Mucosa of descending colon (tissue), 3 donors: Measurements from ENCODE around the gene RNF20. TPM values are rescaled to one million over a fixed set of nuclear protein-coding genes. Genes with fewer than 3 reads are reported as not detected.
A peak's percentile ranks its signal among the peaks of the same experiment; 100 is the strongest.
"Not testable (repeated sequence)": the region's sequence is repeated elsewhere in the genome, so short reads cannot be mapped to it uniquely, and the experiment has no call there.

ENCODE experiments used
- ATAC-seq: fragments of 200-7000 bp; cut with Tn5 transposase; one replicate; pipeline ENCODE4 v1.9.1; 2020; ENCODE audit warnings: mild to moderate bottlenecking, moderate library complexity
- DNase-seq, 3 donors: peaks; one replicate each; pipeline ENCODE4 v3.0.0-alpha.2; 2020
- H3K36me3 ChIP-seq: fragments of 200-600 bp; one replicate; pipeline ENCODE4 v1.8.0; 2021; ENCODE audit warnings: low read depth, mild to moderate bottlenecking
- H3K4me1 ChIP-seq: fragments of 200-600 bp; one replicate; pipeline ENCODE4 v1.8.0; 2021; ENCODE audit warnings: low read depth, mild to moderate bottlenecking
- H3K4me3 ChIP-seq: fragments of 200-600 bp; one replicate; pipeline ENCODE4 v1.8.0; 2021; ENCODE audit warnings: mild to moderate bottlenecking
- H3K9me3 ChIP-seq: fragments of 200-600 bp; one replicate; pipeline ENCODE4 v1.8.0; 2021; ENCODE audit warnings: mild to moderate bottlenecking
- intact Hi-C, 2 donors: fragments of 100-400 bp; cut with DNase I in 1 of 2; cut with micrococcal nuclease in 1 of 2; formaldehyde crosslinking; loops; one replicate each; pipeline versions ENCODE4 v1.11.0 to v1.11.1; 2022; cut with DNase I, micrococcal nuclease
- total RNA-seq, 3 donors: library from RNA; stranded (reverse); fragmentation: NEBNext Ultra II Directional in 2 of 3; extraction: Animal tissue kit (Norgen Biotek cat#: 25700) in 2 of 3; gene quantifications; one replicate each; pipeline versions ENCODE4 v1.2.1 to v1.2.4, GENCODE V29; 2021 to 2023
- TF ChIP-seq, protein P1 (sequence below): fragments of 200-600 bp; IDR thresholded peaks from one replicate; pipeline ENCODE4 v1.8.0; 2022; ENCODE audit warnings: antibody characterized with exemption, mild to moderate bottlenecking
- donor health status: DM: no; HTN: no; CAD: no; lungs with moderate emphysema.
- donor health status: DM: no; HTN: no; CAD: no.
- donor health status: DM: no; HTN: yes; CAD: no.

Gene RNF20
- total RNA-seq, 3 donors from 2014 or later: 37.8 to 58.9 (median 41.7) TPM

GRCh38 chr9:101585740-101586139 is 52.1 kb downstream of the RNF20 start:
- no peaks in the 10 kb centered on the region for H3K36me3 ChIP-seq
- TF ChIP-seq, protein P1, sequence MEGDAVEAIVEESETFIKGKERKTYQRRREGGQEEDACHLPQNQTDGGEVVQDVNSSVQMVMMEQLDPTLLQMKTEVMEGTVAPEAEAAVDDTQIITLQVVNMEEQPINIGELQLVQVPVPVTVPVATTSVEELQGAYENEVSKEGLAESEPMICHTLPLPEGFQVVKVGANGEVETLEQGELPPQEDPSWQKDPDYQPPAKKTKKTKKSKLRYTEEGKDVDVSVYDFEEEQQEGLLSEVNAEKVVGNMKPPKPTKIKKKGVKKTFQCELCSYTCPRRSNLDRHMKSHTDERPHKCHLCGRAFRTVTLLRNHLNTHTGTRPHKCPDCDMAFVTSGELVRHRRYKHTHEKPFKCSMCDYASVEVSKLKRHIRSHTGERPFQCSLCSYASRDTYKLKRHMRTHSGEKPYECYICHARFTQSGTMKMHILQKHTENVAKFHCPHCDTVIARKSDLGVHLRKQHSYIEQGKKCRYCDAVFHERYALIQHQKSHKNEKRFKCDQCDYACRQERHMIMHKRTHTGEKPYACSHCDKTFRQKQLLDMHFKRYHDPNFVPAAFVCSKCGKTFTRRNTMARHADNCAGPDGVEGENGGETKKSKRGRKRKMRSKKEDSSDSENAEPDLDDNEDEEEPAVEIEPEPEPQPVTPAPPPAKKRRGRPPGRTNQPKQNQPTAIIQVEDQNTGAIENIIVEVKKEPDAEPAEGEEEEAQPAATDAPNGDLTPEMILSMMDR: no peak
- intact Hi-C loops: no loop called here
- H3K4me3 ChIP-seq: no peak overlapping the region
- peak; percentile 93 for ATAC-seq
- no peaks in the 10 kb centered on the region for H3K4me1 ChIP-seq
- no peaks in the 10 kb centered on the region for H3K9me3 ChIP-seq
- DNase-seq: peak in 1 of 3 donors; percentile 21

- DNase-seq (no peak), ATAC-seq (peak; percentile 54)
- Histone ChIP-seq H3K9me3 (no peaks in the 10 kb centered on the region), H3K4me3 (no peak overlapping the region), H3K4me1 (no peaks in the 10 kb centered on the region), H3K36me3 (no peaks in the 10 kb centered on the region)
- intact Hi-C loops: no loop called here
- TF ChIP-seq, protein P1: no peak
Measured at GRCh38 chr9:101586651-101587050, 53.0 kb downstream of the RNF20 start.

DNA sequence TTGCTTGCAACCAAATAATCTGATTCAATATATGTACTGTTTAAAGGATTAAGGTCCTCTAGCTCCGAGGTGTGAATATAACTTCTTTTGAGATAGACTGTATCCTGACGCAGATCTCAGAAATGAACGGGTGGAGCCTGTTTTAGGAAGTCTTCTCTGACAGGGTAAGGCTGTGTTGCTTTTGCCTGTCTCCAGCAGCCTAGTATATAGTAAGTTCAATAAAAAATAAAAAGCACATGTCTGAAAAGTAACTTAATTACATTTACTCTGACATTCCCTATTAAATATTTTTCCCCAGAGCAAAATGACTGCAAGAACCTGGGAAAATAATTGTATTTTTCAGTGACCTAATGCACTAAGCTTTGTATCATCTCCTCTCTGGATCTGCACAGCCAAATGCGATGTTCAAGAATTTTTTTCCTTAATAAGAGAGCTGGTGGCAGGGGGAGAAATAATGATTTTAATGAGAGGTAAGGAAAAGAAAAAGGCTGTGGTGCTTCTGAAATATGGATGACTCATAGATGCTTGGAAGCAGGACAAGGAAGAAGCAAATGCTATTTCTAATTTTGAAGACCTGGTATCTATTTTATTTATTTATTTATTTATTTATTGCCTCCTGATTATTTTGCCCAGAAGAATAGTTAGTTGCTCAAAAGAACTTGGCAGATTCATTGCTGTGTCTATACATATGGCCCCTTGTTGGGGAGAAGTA is 53.8 kb downstream of the RNF20 start:
- DNase-seq: no peak
- H3K36me3 ChIP-seq: no peaks in the 10 kb centered on the region
- no peaks in the 10 kb centered on the region for H3K4me1 ChIP-seq
- H3K4me3 ChIP-seq: no peak overlapping the region
- TF ChIP-seq, protein P1: no peak
- no peak for ATAC-seq
- intact Hi-C loops: no loop called here
- no peaks in the 10 kb centered on the region for H3K9me3 ChIP-seq

DNA sequence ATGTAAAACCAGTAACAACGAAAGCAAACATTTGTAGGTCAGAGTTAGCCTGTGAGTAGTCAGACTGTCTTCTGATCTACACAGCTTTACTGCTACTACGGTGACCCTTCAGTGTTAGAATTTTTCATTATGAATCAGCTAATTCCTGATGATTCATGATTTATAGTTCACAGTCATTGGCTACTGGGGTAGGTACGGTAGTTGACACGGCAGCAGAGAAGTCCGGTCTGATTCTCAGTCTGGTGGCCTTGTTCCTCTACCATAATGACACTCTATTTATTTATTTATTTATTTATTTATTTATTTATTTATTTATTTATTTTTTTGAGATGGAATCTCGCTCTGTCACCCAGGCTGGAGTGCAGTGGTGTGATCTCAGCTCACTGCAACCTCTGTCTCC is 56.4 kb downstream of the RNF20 start:
- H3K4me1 ChIP-seq, DNase-seq, H3K9me3 ChIP-seq, H3K4me3 ChIP-seq, intact Hi-C loops, H3K36me3 ChIP-seq, ATAC-seq: not testable (repeated sequence)

- ATAC-seq (no peak), DNase-seq (no peak)
- H3K9me3 ChIP-seq: no peaks in the 10 kb centered on the region
- no peaks in the 10 kb centered on the region for H3K4me1 ChIP-seq
- H3K36me3 ChIP-seq: no peaks in the 10 kb centered on the region
- no peak overlapping the region for H3K4me3 ChIP-seq
- intact Hi-C loops: no loop called here
- TF ChIP-seq, protein P1: no peak
Measured at GRCh38 chr9:101590901-101591300, 57.2 kb downstream of the RNF20 start.

- DNase-seq (no peak), ATAC-seq (no peak)
- TF ChIP-seq, protein P1: no peak
- Histone ChIP-seq H3K4me1 (no peaks in the 10 kb centered on the region), H3K4me3 (no peak overlapping the region), H3K9me3 (no peaks in the 10 kb centered on the region), H3K36me3 (no peaks in the 10 kb centered on the region)
- intact Hi-C loops: no loop called here
Measured at GRCh38 chr9:101591787-101592446, 58.3 kb downstream of the RNF20 start.
